AG09309 (cell line): ENCODE results near the gene HRNR.

Experiments
- DNase-seq: peaks from one replicate; pipeline ENCODE4 v3.0.0-alpha.2; 2010; ENCODE audit warnings: low read depth
- H3K4me3 ChIP-seq: 2 replicates; pipeline ENCODE4 v1.5.1; 2011; ENCODE audit warnings: mild to moderate bottlenecking, low read depth, low read length, moderate library complexity; ENCODE audit not compliant: control insufficient read depth
- CTCF ChIP-seq: IDR thresholded peaks from 2 replicates; pipeline ENCODE4 v1.5.1; 2011; ENCODE audit warnings: mild to moderate bottlenecking, low read depth, low read length, inconsistent platforms; ENCODE audit not compliant: insufficient read depth, control insufficient read depth; ENCODE audit errors: missing control alignments

HRNR gene

GRCh38 chr1:152165286-152166077 is 58.5 kb downstream of the HRNR start:
- H3K4me3 ChIP-seq = no peak overlapping the region
- no peak for TF ChIP-seq CTCF
- no peak for DNase-seq

- no peak overlapping the region for H3K4me3 ChIP-seq
- no peak for DNase-seq
- no peak for TF ChIP-seq CTCF
These were observed 59.4 kb downstream of the HRNR start for GRCh38 chr1:152164517-152165136.

GRCh38 chr1:152162792-152163463 is 61.1 kb downstream of the HRNR start:
- no peak overlapping the region for H3K4me3 ChIP-seq
- peak; percentile 92 for DNase-seq
- TF ChIP-seq CTCF = peak; percentile 8
